Peyer's patch (tissue), 4 donors: ENCODE measurements around the gene TMEM121B.

Experiments
- POLR2A ChIP-seq, 2 donors: fragments of 450-650 bp; IDR thresholded peaks; one replicate each; pipeline ENCODE4 v1.5.1; 2017; ENCODE audit warnings: antibody characterized with exemption in 2 of 2, mild to moderate bottlenecking in 2 of 2, moderate library complexity in 2 of 2
- TF ChIP-seq, protein P1 (sequence below), 6 experiments: fragments of 450-650 bp in 4 of 6; fragments of 200-600 bp in 2 of 6; sonication (generic) in 1 of 6; IDR thresholded peaks; one replicate each; pipeline ENCODE4 v1.5.1; 2017 to 2019; ENCODE audit warnings: antibody characterized with exemption in 6 of 6, mild to moderate bottlenecking in 3 of 6, moderate library complexity in 1 of 6

DNA sequence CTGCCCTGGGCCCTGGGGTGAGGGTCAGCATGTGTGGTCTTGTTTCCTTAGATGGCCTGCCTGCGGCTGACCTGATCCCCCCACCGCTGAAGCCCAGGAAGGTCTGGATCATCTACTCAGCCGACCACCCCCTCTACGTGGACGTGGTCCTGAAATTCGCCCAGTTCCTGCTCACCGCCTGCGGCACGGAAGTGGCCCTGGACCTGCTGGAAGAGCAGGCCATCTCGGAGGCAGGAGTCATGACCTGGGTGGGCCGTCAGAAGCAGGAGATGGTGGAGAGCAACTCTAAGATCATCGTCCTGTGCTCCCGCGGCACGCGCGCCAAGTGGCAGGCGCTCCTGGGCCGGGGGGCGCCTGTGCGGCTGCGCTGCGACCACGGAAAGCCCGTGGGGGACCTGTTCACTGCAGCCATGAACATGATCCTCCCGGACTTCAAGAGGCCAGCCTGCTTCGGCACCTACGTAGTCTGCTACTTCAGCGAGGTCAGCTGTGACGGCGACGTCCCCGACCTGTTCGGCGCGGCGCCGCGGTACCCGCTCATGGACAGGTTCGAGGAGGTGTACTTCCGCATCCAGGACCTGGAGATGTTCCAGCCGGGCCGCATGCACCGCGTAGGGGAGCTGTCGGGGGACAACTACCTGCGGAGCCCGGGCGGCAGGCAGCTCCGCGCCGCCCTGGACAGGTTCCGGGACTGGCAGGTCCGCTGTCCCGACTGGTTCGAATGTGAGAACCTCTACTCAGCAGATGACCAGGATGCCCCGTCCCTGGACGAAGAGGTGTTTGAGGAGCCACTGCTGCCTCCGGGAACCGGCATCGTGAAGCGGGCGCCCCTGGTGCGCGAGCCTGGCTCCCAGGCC, 12.7 kb downstream of the TMEM121B start:
- TF ChIP-seq, protein P1, sequence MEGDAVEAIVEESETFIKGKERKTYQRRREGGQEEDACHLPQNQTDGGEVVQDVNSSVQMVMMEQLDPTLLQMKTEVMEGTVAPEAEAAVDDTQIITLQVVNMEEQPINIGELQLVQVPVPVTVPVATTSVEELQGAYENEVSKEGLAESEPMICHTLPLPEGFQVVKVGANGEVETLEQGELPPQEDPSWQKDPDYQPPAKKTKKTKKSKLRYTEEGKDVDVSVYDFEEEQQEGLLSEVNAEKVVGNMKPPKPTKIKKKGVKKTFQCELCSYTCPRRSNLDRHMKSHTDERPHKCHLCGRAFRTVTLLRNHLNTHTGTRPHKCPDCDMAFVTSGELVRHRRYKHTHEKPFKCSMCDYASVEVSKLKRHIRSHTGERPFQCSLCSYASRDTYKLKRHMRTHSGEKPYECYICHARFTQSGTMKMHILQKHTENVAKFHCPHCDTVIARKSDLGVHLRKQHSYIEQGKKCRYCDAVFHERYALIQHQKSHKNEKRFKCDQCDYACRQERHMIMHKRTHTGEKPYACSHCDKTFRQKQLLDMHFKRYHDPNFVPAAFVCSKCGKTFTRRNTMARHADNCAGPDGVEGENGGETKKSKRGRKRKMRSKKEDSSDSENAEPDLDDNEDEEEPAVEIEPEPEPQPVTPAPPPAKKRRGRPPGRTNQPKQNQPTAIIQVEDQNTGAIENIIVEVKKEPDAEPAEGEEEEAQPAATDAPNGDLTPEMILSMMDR (IDR thresholded peaks at IDR 0.05) = no peak
- TF ChIP-seq POLR2A (IDR thresholded peaks at IDR 0.05) = no peak
